ENCODE measurements around the gene BHLHE23.

BHLHE23 gene

GRCh38 chr20:62956387-62957135, 50.2 kb downstream of the BHLHE23 start:
- H3K4me3 ChIP-seq (ENCODE audit: extremely low read depth, insufficient read depth, low read length, poor library complexity, severe bottlenecking) = no peak overlapping the region
- peaks cover 19% of the 10 kb centered on the region for H3K4me1 ChIP-seq (ENCODE audit: control insufficient read depth, insufficient read depth, low read length, poor library complexity, severe bottlenecking)
- 86 to 98% methylated on average over 20 to 25 of the region's 25 CpGs for WGBS, 2 experiments (ENCODE audit: insufficient coverage in 2 of 2)
- H3K9me3 ChIP-seq (ENCODE audit: control insufficient read depth, low read length) = no peaks in the 10 kb centered on the region
- H3K27ac ChIP-seq (ENCODE audit: low read depth, low read length, severe bottlenecking) = no peak overlapping the region
- no peaks in the 10 kb centered on the region for H3K36me3 ChIP-seq (ENCODE audit: control insufficient read depth, insufficient read depth, low read length)
